Activated naive CD8-positive, alpha-beta T cell treated with anti-CD3 and anti-CD28 coated beads, Interleukin-2, amount 50 U/mL, for 24 hours (primary cell): ENCODE results near the gene ARMCX2.
A peak's percentile ranks its signal among the peaks of the same experiment; 100 is the strongest.
"Not testable (repeated sequence)": the region's sequence is repeated elsewhere in the genome, so short reads cannot be mapped to it uniquely, and the experiment has no call there.

Experiments used
- ATAC-seq: fragments of 150-1000 bp; cut with Tn5 transposase; one replicate; pipeline ENCODE4 v1.10.0; 2021
- DNase-seq: peaks from one replicate; pipeline ENCODE4 v3.0.0; 2021
- H3K27ac Mint-ChIP-seq: one replicate; pipeline ENCODE4 v1.8.0; 2021; ENCODE audit warnings: mild to moderate bottlenecking, mixed read lengths
- H3K27me3 Mint-ChIP-seq: one replicate; pipeline ENCODE4 v1.8.0; 2021; ENCODE audit warnings: mixed read lengths
- H3K36me3 Mint-ChIP-seq: one replicate; pipeline ENCODE4 v1.8.0; 2021; ENCODE audit warnings: low read depth, mixed read lengths
- H3K4me1 Mint-ChIP-seq: one replicate; pipeline ENCODE4 v1.8.0; 2021; ENCODE audit warnings: mixed read lengths
- H3K4me3 Mint-ChIP-seq: one replicate; pipeline ENCODE4 v1.8.0; 2021; ENCODE audit warnings: mild to moderate bottlenecking, moderate library complexity, mixed read lengths
- H3K9me3 Mint-ChIP-seq: one replicate; pipeline ENCODE4 v1.8.0; 2021; ENCODE audit warnings: mixed read lengths

Gene ARMCX2

GRCh38 chrX:101647716-101648115 is 11.9 kb downstream of the ARMCX2 start:
- H3K4me3 Mint-ChIP-seq, H3K9me3 Mint-ChIP-seq, ATAC-seq, DNase-seq, H3K4me1 Mint-ChIP-seq, H3K27me3 Mint-ChIP-seq, H3K36me3 Mint-ChIP-seq, H3K27ac Mint-ChIP-seq: not testable (repeated sequence)

- no peak for ATAC-seq
- Mint-ChIP-seq H3K9me3 (no peaks in the 10 kb centered on the region), H3K4me1 (no peaks in the 10 kb centered on the region)
Measured at GRCh38 chrX:101642093-101642492, 17.6 kb downstream of the ARMCX2 start.

DNA sequence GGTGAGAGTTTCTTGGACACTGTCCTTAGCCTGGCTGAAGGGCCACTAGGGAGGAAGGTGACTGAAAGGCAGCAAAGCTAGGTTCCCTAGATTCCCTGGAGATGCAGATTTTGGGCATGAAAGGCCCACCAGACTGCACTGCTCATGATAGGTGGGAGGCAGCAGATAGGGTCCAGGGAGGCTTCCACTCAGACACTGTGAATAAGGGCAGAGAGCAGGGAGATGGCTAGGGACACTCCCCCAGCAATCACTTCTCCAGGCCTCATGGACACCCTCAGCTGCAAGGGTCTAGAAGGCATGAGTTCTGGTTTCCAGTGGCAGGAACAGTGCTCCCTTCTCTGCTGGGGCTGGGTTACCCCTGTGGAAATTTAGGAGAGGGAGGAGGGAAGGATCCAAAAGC is 20.1 kb downstream of the ARMCX2 start:
- ATAC-seq (no peak), DNase-seq (no peak)
- Mint-ChIP-seq H3K4me1 (no peaks in the 10 kb centered on the region), H3K27ac (no peak overlapping the region), H3K9me3 (no peaks in the 10 kb centered on the region), H3K4me3 (no peak overlapping the region), H3K36me3 (peaks cover 2% of the 10 kb centered on the region), H3K27me3 (no peaks in the 10 kb centered on the region)

More at GRCh38 chrX:101642093-101642492, 17.6 kb downstream of the ARMCX2 start:
- Mint-ChIP-seq H3K4me3 (no peak overlapping the region), H3K27me3 (no peaks in the 10 kb centered on the region), H3K27ac (no peak overlapping the region), H3K36me3 (no peaks in the 10 kb centered on the region)
- DNase-seq, result no peak

DNA sequence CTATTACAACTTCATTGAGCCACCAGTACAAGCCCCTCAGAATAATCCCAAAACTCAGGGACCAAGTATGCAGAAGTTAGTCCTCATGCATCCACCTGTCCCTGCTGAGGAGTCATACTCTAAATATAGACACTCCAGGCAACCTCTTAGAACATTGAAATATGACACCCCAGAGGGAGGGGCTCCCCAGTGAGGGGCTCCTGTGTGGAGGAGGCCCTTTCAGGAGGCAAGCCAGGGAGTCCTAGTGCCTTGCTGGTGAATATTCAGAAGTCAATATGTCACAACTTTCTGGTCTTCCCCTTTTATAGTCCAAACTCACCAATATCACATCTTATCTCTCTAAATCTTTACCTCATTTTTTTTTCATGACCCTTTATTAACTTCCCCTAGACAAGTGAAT is 40.3 kb downstream of the ARMCX2 start:
- Mint-ChIP-seq H3K9me3 (no peaks in the 10 kb centered on the region), H3K4me3 (peak overlapping the region; percentile 57), H3K27me3 (no peaks in the 10 kb centered on the region), H3K27ac (peak overlapping the region; percentile 86), H3K36me3 (peaks cover 13% of the 10 kb centered on the region), H3K4me1 (peaks cover 60% of the 10 kb centered on the region)
- ATAC-seq (peak; percentile 1), DNase-seq (no peak)

DNA sequence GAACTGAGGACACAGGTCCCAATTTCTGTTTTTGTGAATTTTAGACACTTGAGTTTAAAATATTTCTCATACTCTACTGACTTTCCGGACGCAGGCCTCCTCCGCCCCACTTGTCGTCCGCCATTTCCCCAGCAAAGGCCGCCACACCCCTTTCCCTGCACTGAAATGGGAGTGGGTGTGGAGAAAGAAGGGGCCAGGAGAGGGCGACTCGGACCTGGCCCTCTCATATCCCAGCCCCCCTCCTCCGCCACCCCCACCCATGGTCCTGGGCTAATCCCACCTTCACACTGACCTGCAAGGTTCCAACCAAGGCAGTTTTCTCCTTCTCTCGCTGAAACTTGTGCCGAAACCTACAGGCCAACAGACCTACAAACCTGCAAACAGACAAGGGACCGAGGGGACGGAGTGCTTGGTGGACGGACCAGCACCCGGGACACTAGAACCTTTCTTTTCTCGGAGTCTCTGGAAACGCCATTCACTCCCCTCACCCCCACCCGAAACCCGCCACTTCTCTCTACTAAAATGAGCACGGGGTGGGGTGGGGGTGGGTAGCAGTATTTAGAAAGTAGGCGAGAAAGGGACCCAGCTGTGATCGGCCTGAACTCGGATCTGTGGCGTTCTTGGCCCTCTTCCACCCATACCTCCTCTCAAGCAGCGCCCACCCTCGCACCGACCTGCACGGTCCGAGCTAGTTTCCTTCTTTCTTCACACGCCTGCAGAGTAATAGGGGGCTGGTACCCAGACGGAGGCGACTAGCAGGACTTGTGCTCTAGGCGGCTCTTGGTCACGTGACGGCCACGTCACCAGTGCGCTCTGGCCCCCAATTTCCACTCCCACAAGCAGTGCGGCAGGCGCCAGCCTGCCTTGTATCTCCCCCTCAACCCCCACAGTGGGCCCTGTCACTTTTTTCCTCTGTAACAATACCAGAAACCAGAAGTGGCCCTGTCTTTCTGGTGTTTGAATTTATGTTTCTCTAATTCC is 42.1 kb downstream of the ARMCX2 start, which contains the start of gene ARMCX6:
Gene ARMCX6 (minus strand): TSS at position 790 of the 981 bp plus-strand sequence. CDS start 1,380 bp downstream, outside the sequence.
- Mint-ChIP-seq H3K4me3 (peak within 1 kb of the TSS; percentile 86), H3K9me3 (no peaks in the 10 kb centered on the region), H3K27ac (peak within 1 kb of the TSS; percentile 88), H3K36me3 (peaks cover 5% of the 10 kb centered on the region), H3K4me1 (peaks cover 49% of the 10 kb centered on the region), H3K27me3 (no peaks in the 10 kb centered on the region)
- DNase-seq (peak; percentile 71), ATAC-seq (peak; percentile 77)

GRCh38 chrX:101605728-101606127 is 53.9 kb downstream of the ARMCX2 start:
- H3K9me3 Mint-ChIP-seq, result no peaks in the 10 kb centered on the region
- no peak overlapping the region for H3K4me3 Mint-ChIP-seq
- DNase-seq (no peak), ATAC-seq (no peak)
- H3K36me3 Mint-ChIP-seq, result no peaks in the 10 kb centered on the region
- no peaks in the 10 kb centered on the region for H3K4me1 Mint-ChIP-seq
- H3K27ac Mint-ChIP-seq, result no peak overlapping the region
- H3K27me3 Mint-ChIP-seq, result peaks cover 1% of the 10 kb centered on the region
